Measurements from ENCODE around the gene DSC2.

DSC2 gene

DNA sequence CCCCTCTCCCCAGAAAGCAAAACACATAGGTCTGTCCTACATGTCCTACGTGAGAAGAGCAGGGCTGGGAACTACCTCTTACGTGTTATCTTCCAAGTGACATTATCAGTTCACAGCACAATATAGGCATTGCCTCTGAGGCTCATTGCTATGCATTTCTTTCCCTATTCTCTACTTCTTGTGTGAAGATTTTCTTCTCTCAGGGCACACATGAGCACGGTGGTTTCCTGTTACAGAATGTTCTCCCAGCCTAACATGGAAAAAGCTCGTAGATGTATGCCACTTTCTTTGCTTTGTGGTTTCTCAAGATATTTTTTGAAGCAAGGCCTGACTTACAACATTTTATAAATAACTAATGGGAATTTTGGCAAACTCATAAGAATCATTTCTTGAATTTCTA lies 40.3 kb downstream of the DSC2 start:
- no peak overlapping the region for H3K27ac ChIP-seq

DNA sequence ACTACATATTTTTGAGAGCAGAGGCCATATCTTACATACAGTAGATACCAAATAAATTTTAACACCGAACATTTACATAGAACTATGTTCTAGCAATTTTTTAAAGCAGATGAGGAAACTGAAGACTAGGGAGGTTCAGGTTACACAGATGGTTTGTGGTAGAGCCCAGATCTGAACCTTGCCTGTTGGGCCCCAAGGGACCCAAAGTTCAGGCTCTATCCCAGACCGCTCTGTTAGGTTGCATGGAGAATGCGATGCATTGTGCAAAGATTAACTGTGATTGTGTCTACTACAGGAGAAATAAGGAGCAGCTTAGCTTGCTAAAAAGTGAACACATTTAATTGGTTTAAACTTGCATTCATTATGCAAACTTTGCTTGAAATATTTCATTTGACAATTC lies 43.3 kb downstream of the DSC2 start:
- TF ChIP-seq, protein P1, sequence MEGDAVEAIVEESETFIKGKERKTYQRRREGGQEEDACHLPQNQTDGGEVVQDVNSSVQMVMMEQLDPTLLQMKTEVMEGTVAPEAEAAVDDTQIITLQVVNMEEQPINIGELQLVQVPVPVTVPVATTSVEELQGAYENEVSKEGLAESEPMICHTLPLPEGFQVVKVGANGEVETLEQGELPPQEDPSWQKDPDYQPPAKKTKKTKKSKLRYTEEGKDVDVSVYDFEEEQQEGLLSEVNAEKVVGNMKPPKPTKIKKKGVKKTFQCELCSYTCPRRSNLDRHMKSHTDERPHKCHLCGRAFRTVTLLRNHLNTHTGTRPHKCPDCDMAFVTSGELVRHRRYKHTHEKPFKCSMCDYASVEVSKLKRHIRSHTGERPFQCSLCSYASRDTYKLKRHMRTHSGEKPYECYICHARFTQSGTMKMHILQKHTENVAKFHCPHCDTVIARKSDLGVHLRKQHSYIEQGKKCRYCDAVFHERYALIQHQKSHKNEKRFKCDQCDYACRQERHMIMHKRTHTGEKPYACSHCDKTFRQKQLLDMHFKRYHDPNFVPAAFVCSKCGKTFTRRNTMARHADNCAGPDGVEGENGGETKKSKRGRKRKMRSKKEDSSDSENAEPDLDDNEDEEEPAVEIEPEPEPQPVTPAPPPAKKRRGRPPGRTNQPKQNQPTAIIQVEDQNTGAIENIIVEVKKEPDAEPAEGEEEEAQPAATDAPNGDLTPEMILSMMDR (IDR thresholded peaks at IDR 0.05) = no peak

More for the DNA sequence above, 40.3 kb downstream of the DSC2 start:
- TF ChIP-seq, protein P1 (IDR thresholded peaks at IDR 0.05) = no peak
- no peak for DNase-seq (ENCODE audit: low spot score)
- no peak overlapping the region for H3K4me3 ChIP-seq

GRCh38 chr18:31057917-31058316 lies 44.3 kb downstream of the DSC2 start:
- TF ChIP-seq, protein P1 (IDR thresholded peaks at IDR 0.05) = no peak
- H3K4me3 ChIP-seq = no peak overlapping the region
- no peak overlapping the region for H3K27ac ChIP-seq
- no peak for DNase-seq (ENCODE audit: low spot score)

More for the DNA sequence above, 43.3 kb downstream of the DSC2 start:
- Histone ChIP-seq H3K27ac (no peak overlapping the region), H3K4me3 (no peak overlapping the region)
- DNase-seq (ENCODE audit: low spot score) = no peak

DNA sequence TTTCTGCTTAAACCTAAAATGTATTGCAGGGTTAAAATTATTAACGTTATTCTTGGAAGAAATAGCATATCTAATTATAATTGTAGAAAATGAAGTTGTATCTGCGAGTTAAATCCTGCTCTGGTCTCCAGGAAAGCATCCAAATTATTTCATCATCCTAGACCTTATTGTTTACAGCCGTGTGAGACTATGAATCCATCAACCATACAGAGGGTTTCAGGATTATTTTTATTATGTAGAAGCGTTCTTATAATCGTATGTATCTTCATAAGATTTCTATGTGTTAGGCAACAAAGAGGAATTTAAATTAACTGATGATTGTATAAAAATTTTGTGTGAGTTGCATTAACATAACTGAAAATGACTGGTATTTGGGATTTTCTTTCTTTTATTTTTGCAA lies 45.2 kb downstream of the DSC2 start:
- Histone ChIP-seq H3K27ac (no peak overlapping the region), H3K4me3 (no peak overlapping the region)
- TF ChIP-seq, protein P1 (IDR thresholded peaks at IDR 0.05) = no peak
- DNase-seq (ENCODE audit: low spot score) = no peak

GRCh38 chr18:31056296-31056695 lies 45.9 kb downstream of the DSC2 start:
- TF ChIP-seq, protein P1 (IDR thresholded peaks at IDR 0.05) = no peak
- Histone ChIP-seq H3K27ac (no peak overlapping the region), H3K4me3 (no peak overlapping the region)
- no peak for DNase-seq (ENCODE audit: low spot score)

DNA sequence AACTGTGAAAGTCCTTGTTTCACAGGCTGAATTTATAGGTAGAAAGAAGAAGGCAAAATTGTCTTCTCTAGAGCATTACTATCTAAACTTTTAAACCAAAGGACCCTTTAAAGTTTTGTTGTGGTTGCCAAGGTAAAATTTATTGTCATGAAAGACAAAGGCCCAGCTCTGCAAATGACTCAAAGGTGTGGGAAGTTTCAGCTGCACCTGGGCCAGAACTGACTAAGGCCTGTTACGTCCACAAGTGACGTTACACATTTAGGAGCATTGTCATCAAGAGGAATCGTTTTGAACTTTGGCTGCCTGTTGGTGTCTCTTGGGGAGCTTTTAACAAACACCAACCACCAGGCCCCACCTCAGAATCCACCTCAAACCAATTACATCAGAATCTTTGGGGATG lies 51.6 kb downstream of the DSC2 start:
- TF ChIP-seq, protein P1 (IDR thresholded peaks at IDR 0.05) = no peak
- H3K4me3 ChIP-seq = no peak overlapping the region
- no peak for DNase-seq (ENCODE audit: low spot score)
- no peak overlapping the region for H3K27ac ChIP-seq

DNA sequence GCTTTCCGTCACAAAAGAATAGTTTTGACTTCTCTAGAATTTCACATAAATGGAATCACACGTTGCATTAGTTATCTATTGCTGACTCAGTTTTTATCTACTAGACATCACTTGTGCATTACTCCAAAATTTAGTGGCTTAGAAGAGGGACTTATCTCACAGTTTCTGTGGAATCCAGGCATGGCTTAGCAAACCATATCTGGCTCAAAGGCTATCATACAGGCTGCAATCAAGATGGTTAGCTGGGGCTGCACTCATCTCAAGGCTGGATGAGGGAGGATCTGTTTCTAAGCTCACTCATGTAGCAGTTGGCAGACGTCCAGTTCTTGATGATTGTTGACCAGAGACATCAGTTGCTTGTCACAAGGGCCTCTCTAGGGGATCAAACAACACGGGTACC lies 53.0 kb downstream of the DSC2 start:
- no peak for DNase-seq (ENCODE audit: low spot score)
- H3K27ac ChIP-seq = no peak overlapping the region
- TF ChIP-seq, protein P1 (IDR thresholded peaks at IDR 0.05) = no peak
- no peak overlapping the region for H3K4me3 ChIP-seq
